GM23248 (cell line): Measurements from ENCODE around the gene TGM1.
"Not testable (repeated sequence)": the region's sequence is repeated elsewhere in the genome, so short reads cannot be mapped to it uniquely, and the experiment has no call there.

Experiments
- EZH2 ChIP-seq: fragments of 200-600 bp; sonication (generic); IDR thresholded peaks from 2 replicates; pipeline ENCODE4 v1.6.1; 2018; ENCODE audit warnings: antibody characterized with exemption, mild to moderate bottlenecking; ENCODE audit not compliant: insufficient read depth, poor library complexity, severe bottlenecking
- EZH2phosphoT487 ChIP-seq: fragments of 200-600 bp; sonication (generic); IDR thresholded peaks from 2 replicates; pipeline ENCODE4 v1.6.1; 2018; ENCODE audit warnings: antibody characterized with exemption, moderate library complexity, mild to moderate bottlenecking, low read depth; ENCODE audit not compliant: insufficient read depth

GRCh38 chr14:24222987-24223386 lies 40.0 kb downstream of the TGM1 start:
- TF ChIP-seq EZH2, EZH2phosphoT487: not testable (repeated sequence)
